HCT116 (cell line): ENCODE data around the gene FBXO40. TPM values are rescaled to one million over a fixed set of nuclear protein-coding genes. Genes with fewer than 3 reads are reported as not detected.

ENCODE experiments used
- ATAC-seq: fragments of 200-7000 bp; cut with Tn5 transposase; 2 replicates; pipeline ENCODE4 v1.9.1; 2020; ENCODE audit warnings: mild to moderate bottlenecking, moderate library complexity
- BruUV-seq: library from RNA; stranded (reverse); fragments of 400-500 nt; replicated peaks from 2 replicates; lab custom pipeline; 2021; lab: Mats Ljungman, UMichigan
- CTCF ChIA-PET: fragments of 300-600 bp; sonication (Branson Sonifier 250); formaldehyde crosslinking; loops from one replicate; lab custom pipeline; 2021; ENCODE audit warnings: antibody characterized with exemption; lab: Charles Lee
- POLR2A ChIA-PET: fragments of 300-600, 350-600 bp; sonication (Branson Sonifier 250); formaldehyde crosslinking; loops from one replicate; lab custom pipeline; 2021; ENCODE audit warnings: antibody characterized with exemption; lab: Charles Lee
- RAD21 ChIA-PET, 2 experiments: fragments of 300-600 bp; sonication (Branson Sonifier 250); formaldehyde crosslinking; loops; one replicate each; lab custom pipeline; 2023; ENCODE audit warnings: low total read pairs in 2 of 2; ENCODE audit not compliant: uncharacterized antibody in 2 of 2, unreplicated experiment in 2 of 2, low non-redundant PET in 1 of 2; lab: Charles Lee
- DNase-seq: peaks from one replicate; pipeline ENCODE4 v3.0.0-alpha.2; 2010; ENCODE audit warnings: low read depth, low spot score
- H2AFZ ChIP-seq: fragments of 200-600 bp; shearing (Covaris generic), sonication (generic); 2 replicates; pipeline ENCODE4 v1.6.1; 2017; ENCODE audit warnings: low read depth, mixed run types, mixed read lengths, antibody characterized with exemption, low read length; ENCODE audit not compliant: poor library complexity, severe bottlenecking
- H3K27ac ChIP-seq: 2 replicates; pipeline ENCODE4 v1.5.1; 2012; ENCODE audit warnings: low read depth, low read length
- H3K27me3 ChIP-seq: fragments of 200-600 bp; sonication (generic); 2 replicates; pipeline ENCODE4 v1.6.1; 2016; ENCODE audit warnings: mixed run types, low read length, mixed read lengths; ENCODE audit not compliant: insufficient read depth
- H3K36me3 ChIP-seq, 2 experiments: fragments of 200-500 bp in 1 of 2; fragments of 200-600 bp in 1 of 2; sonication (Bioruptor generic) in 1 of 2; sonication (generic) in 1 of 2; 2 replicates each; pipeline versions ENCODE4 v1.5.1 to v1.6.1; 2014 to 2016; ENCODE audit warnings: low read length in 2 of 2, inconsistent platforms in 1 of 2, mixed read lengths in 1 of 2, mixed run types in 1 of 2; ENCODE audit not compliant: insufficient read depth in 2 of 2, control insufficient read depth in 1 of 2
- H3K4me1 ChIP-seq, 2 experiments: fragments of 200-600 bp in 1 of 2; sonication (generic) in 1 of 2; 2 replicates each; pipeline versions ENCODE4 v1.5.1 to v1.6.1; 2012 to 2017; ENCODE audit warnings: low read length in 2 of 2, inconsistent platforms in 1 of 2, mild to moderate bottlenecking in 1 of 2, mixed read lengths in 1 of 2, mixed run types in 1 of 2, moderate library complexity in 1 of 2; ENCODE audit not compliant: insufficient read depth in 2 of 2, control insufficient read depth in 1 of 2
- H3K4me2 ChIP-seq: fragments of 200-600 bp; sonication (generic); 2 replicates; pipeline ENCODE4 v1.6.1; 2017; ENCODE audit warnings: mixed run types, low read length, mixed read lengths
- H3K4me3 ChIP-seq, 2 experiments: fragments of 200-600 bp in 1 of 2; sonication (generic) in 1 of 2; replicated peaks in 1 of 2; 2 replicates each; pipeline ENCODE4 v1.5.1; 2011 to 2016; ENCODE audit warnings: low read length in 2 of 2, control low read depth in 1 of 2, low read depth in 1 of 2, mild to moderate bottlenecking in 1 of 2, mixed read lengths in 1 of 2, mixed run types in 1 of 2
- H3K79me2 ChIP-seq: fragments of 200-600 bp; sonication (generic); 2 replicates; pipeline ENCODE4 v1.6.1; 2017; ENCODE audit warnings: mild to moderate bottlenecking, mixed run types, low read length, moderate library complexity, mixed read lengths; ENCODE audit not compliant: insufficient read depth
- H3K9ac ChIP-seq: fragments of 200-600 bp; sonication (generic); 2 replicates; pipeline ENCODE4 v1.6.1; 2016; ENCODE audit warnings: low read length, mixed read lengths
- H3K9me2 ChIP-seq: fragments of 200-600 bp; sonication (generic), shearing (Covaris generic); 2 replicates; pipeline ENCODE4 v1.6.1; 2017; ENCODE audit warnings: mixed run types, mild to moderate bottlenecking, moderate library complexity; ENCODE audit not compliant: insufficient read depth
- H3K9me3 ChIP-seq, 2 experiments: fragments of 200-500 bp in 1 of 2; fragments of 200-600 bp in 1 of 2; sonication (Bioruptor generic) in 1 of 2; sonication (generic) in 1 of 2; 2 replicates each; pipeline ENCODE4 v1.6.1; 2014 to 2017; ENCODE audit warnings: low read length in 2 of 2, mixed read lengths in 2 of 2, inconsistent platforms in 1 of 2, low read depth in 1 of 2, mild to moderate bottlenecking in 1 of 2, mixed run types in 1 of 2, moderate library complexity in 1 of 2; ENCODE audit not compliant: control insufficient read depth in 1 of 2, insufficient read depth in 1 of 2
- H4K20me1 ChIP-seq: fragments of 200-600 bp; sonication (generic), shearing (Covaris generic); 2 replicates; pipeline ENCODE4 v1.6.1; 2017; ENCODE audit warnings: mixed run types, mild to moderate bottlenecking, moderate library complexity; ENCODE audit not compliant: insufficient read depth
- CEBPB ChIP-seq: IDR thresholded peaks from 2 replicates; pipeline ENCODE4 v1.6.1; 2012; ENCODE audit warnings: low read depth
- CTCF ChIP-seq, 3 experiments: fragments of 200-600 bp in 1 of 3; sonication (generic) in 1 of 3; IDR thresholded peaks in 2 of 3; conservative IDR thresholded peaks in 1 of 3; 2 replicates each; pipeline ENCODE4 v1.5.1; 2012 to 2017; ENCODE audit warnings: low read depth in 2 of 3, low read length in 2 of 3, antibody characterized with exemption in 1 of 3, borderline replicate concordance in 1 of 3, control low read depth in 1 of 3, mild to moderate bottlenecking in 1 of 3, mixed read lengths in 1 of 3, mixed run types in 1 of 3, moderate library complexity in 1 of 3; ENCODE audit not compliant: insufficient read depth in 1 of 3
- EZH2 ChIP-seq: fragments of 200-600 bp; sonication (generic); IDR thresholded peaks from 2 replicates; pipeline ENCODE4 v1.6.1; 2017; ENCODE audit warnings: antibody characterized with exemption, mixed run types
- FOSL1 ChIP-seq: IDR thresholded peaks from 2 replicates; pipeline ENCODE4 v1.6.1; 2012; ENCODE audit warnings: low read depth
- POLR2A ChIP-seq: IDR thresholded peaks from 2 replicates; pipeline ENCODE4 v1.7.0; 2011; ENCODE audit warnings: borderline replicate concordance; ENCODE audit not compliant: insufficient read depth, insufficient read length; ENCODE audit errors: extremely low read depth
- POLR2AphosphoS5 ChIP-seq: IDR thresholded peaks from 2 replicates; pipeline ENCODE4 v1.6.1; 2011; ENCODE audit warnings: mild to moderate bottlenecking, low read depth, low read length, moderate library complexity
- REST ChIP-seq: IDR thresholded peaks from 2 replicates; pipeline ENCODE4 v1.6.1; 2012; ENCODE audit warnings: low read depth
- SP1 ChIP-seq: IDR thresholded peaks from 2 replicates; pipeline ENCODE4 v1.6.1; 2012; ENCODE audit warnings: low read depth
- SRF ChIP-seq: IDR thresholded peaks from 2 replicates; pipeline ENCODE4 v1.6.1; 2012; ENCODE audit warnings: low read depth
- ZFX ChIP-seq: fragments of 450-650 bp; IDR thresholded peaks from 2 replicates; pipeline ENCODE4 v1.6.1; 2017
- intact Hi-C: fragments of 100-400 bp; cut with micrococcal nuclease; formaldehyde crosslinking; loops from 2 replicates; pipeline ENCODE4 v1.10.0; 2022
- total RNA-seq: library from RNA; stranded (reverse); gene quantifications from one replicate; pipeline ENCODE4 v1.2.1, GENCODE V29; 2021; ENCODE audit not compliant: unreplicated experiment

The FBXO40 gene
- total RNA-seq, 1 experiment from 2014 or later, result not detected

- RAD21 ChIA-PET, result no interaction called here
- H3K27me3 ChIP-seq, result peaks cover 10% of the 10 kb centered on the region; the same call in 1 of the 2 replicates
- no TSS peak for BruUV-seq
- DNase-seq (no peak), ATAC-seq (no peak)
- H3K9me2 ChIP-seq, result no peaks in the 10 kb centered on the region
- H3K9ac ChIP-seq, result no peak overlapping the region
- H2AFZ ChIP-seq, result no peak overlapping the region
- H3K79me2 ChIP-seq, result no peaks in the 10 kb centered on the region
- TF ChIP-seq CTCF (IDR thresholded peaks at IDR 0.05 in 2 of 3, conservative IDR thresholded peaks at IDR 0.05 in 1 of 3; ENCODE audit: borderline replicate concordance in 1 of 3, insufficient read depth in 1 of 3, low read depth in 2 of 3, low read length in 2 of 3) (no peak), ZFX (no peak), POLR2AphosphoS5 (no peak), POLR2A (no peak), CEBPB (no peak), REST (no peak), SRF (no peak), FOSL1 (no peak), EZH2 (no peak), SP1 (no peak)
- CTCF ChIA-PET, result no interaction called here
- POLR2A ChIA-PET, result no interaction called here
- no peaks in the 10 kb centered on the region for H4K20me1 ChIP-seq
- no peak overlapping the region for H3K27ac ChIP-seq
- H3K36me3 ChIP-seq, result no peaks in the 10 kb centered on the region
- H3K4me3 ChIP-seq, result no peak overlapping the region
- H3K9me3 ChIP-seq, result no peaks in the 10 kb centered on the region
- no peaks in the 10 kb centered on the region for H3K4me1 ChIP-seq
- intact Hi-C loops, result no loop called here
- H3K4me2 ChIP-seq, result no peak overlapping the region
Measured at GRCh38 chr3:121637922-121638321, 44.7 kb downstream of the FBXO40 start.
